Duodenal mucosa (tissue), 2 donors: ENCODE data around the gene RUNX1.

Experiments used
- H3K27ac ChIP-seq: one replicate; pipeline ENCODE4 v1.7.0; 2013; ENCODE audit warnings: low read depth, low read length
- H3K27me3 ChIP-seq, 2 donors: one replicate each; pipeline ENCODE4 v1.7.0; 2013; ENCODE audit warnings: low read length in 2 of 2, control low read depth in 1 of 2; ENCODE audit not compliant: insufficient read depth in 2 of 2, control insufficient read depth in 1 of 2
- H3K36me3 ChIP-seq, 2 donors: one replicate each; pipeline ENCODE4 v1.7.0; 2013; ENCODE audit warnings: low read length in 2 of 2, control low read depth in 1 of 2; ENCODE audit not compliant: insufficient read depth in 2 of 2, control insufficient read depth in 1 of 2
- H3K4me1 ChIP-seq, 2 donors: one replicate each; pipeline ENCODE4 v1.7.0; 2013; ENCODE audit warnings: low read length in 2 of 2, control low read depth in 1 of 2; ENCODE audit not compliant: insufficient read depth in 2 of 2, control insufficient read depth in 1 of 2
- H3K4me3 ChIP-seq, 2 donors: one replicate each; pipeline ENCODE4 v1.7.0; 2013; ENCODE audit warnings: low read length in 2 of 2, low read depth in 1 of 2
- H3K9ac ChIP-seq, 2 donors: one replicate each; pipeline ENCODE4 v1.7.0; 2013; ENCODE audit warnings: low read length in 2 of 2, low read depth in 1 of 2
- H3K9me3 ChIP-seq, 2 donors: one replicate each; pipeline ENCODE4 v1.7.0; 2013; ENCODE audit warnings: low read length in 2 of 2, control low read depth in 1 of 2; ENCODE audit not compliant: control insufficient read depth in 1 of 2

Gene RUNX1

DNA sequence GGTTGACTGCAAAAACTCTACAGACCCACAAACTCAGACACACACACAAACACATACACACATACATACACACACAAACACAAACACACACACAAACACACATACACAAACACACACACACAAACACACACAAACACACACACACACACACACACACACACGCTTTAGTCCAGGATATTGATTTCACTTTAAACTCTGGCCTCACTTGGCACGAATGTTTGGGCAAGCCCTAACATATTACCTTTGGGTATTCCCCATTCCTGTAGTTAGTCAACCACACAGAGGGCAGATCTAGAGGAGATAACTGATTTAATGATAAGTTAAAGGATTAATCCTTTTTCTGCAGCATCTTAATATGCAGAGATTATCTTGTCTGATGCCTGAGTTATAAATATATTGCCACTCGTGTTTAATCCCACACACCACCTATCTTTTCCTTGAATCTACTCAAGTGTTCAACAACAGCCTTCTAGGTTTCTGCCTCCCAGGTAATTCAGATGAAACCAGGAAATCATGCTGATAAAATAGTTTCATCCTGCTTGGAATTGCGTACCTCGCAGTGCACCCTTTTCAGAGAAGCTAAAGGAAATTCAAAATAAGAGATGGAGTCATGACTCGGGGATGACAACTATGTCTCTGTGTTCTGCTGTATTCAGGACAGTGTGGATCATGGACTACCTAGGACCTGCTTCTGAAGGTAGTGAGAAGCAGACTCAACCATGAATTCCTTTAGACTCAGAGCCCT lies 14.5 kb upstream of the RUNX1 start:
- H3K4me1 ChIP-seq, result no peaks in the 10 kb centered on the region
- no peaks in the 10 kb centered on the region for H3K27me3 ChIP-seq

GRCh38 chr21:35062016-35062415 lies 12.9 kb upstream of the RUNX1 start:
- no peak overlapping the region for H3K9ac ChIP-seq
- no peak overlapping the region for H3K27ac ChIP-seq
- no peaks in the 10 kb centered on the region for H3K36me3 ChIP-seq
- H3K4me1 ChIP-seq, result no peaks in the 10 kb centered on the region
- no peak overlapping the region for H3K4me3 ChIP-seq
- H3K27me3 ChIP-seq, result no peaks in the 10 kb centered on the region
- H3K9me3 ChIP-seq, result no peaks in the 10 kb centered on the region

More for the DNA sequence above, 14.5 kb upstream of the RUNX1 start:
- Histone ChIP-seq H3K4me3 (no peak overlapping the region), H3K27ac (no peak overlapping the region), H3K9me3 (no peaks in the 10 kb centered on the region), H3K9ac (no peak overlapping the region), H3K36me3 (no peaks in the 10 kb centered on the region)

DNA sequence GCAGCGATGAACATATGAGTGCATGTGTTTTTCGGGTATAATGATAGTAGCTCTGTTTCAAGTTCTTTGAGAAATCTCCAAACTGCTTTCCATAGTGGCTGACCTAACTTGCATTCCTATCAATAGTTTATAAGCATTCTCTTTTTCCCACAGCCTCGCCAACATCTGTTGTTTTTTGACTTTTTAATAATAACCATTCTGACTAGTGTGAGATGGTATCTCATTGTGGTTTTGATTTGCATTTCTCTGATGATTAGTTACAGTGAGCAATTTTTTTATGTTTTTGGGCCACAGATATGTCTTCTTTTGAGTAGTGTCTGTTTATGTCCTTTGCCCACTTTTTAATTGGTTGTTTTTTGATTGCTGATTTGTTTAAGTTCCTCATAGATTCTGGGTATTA lies 10.6 kb upstream of the RUNX1 start:
- Histone ChIP-seq H3K9ac (no peak overlapping the region), H3K9me3 (no peaks in the 10 kb centered on the region), H3K27ac (no peak overlapping the region), H3K36me3 (no peaks in the 10 kb centered on the region), H3K27me3 (no peaks in the 10 kb centered on the region), H3K4me3 (no peak overlapping the region), H3K4me1 (no peaks in the 10 kb centered on the region)

DNA sequence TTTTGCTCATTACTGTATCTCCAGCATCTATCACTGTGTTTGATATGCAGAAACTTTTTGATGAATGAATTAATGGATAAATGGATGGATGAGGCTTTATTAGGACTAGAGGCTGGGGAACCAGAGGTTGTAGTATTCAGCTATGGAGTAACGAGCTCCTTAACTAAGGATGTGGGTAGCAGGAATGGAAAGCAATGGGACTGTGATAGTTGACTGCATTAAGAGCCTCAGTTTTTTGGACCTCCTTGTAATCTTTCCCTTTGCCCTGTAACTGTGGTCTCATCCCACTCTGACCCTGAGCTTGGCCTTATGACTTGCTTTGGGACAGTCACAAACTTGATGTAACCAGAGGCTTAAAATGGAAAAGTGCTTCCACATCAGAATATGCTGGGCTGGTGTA lies 9.0 kb upstream of the RUNX1 start:
- Histone ChIP-seq H3K27me3 (no peaks in the 10 kb centered on the region), H3K36me3 (no peaks in the 10 kb centered on the region), H3K9ac (no peak overlapping the region), H3K4me1 (no peaks in the 10 kb centered on the region), H3K4me3 (no peak overlapping the region), H3K9me3 (no peaks in the 10 kb centered on the region), H3K27ac (no peak overlapping the region)

DNA sequence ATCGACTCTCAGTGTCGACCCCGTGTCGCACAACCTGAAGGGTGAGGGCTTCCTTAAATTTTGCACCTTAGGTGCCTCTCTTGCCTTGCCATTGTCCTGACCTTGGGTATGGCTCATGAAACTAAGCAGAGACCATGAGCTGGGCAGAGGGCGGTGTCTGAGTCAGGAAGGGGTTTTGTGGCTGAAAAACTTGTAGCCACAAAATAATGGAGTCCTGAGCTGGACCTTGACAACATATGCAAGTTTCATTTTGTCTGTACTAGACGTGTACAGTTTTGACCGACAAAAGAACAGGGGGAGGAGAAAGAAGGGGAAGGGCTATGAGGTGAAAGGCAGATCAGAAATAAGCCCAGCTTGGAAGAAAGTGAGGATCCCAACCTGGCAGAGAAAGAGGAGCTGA lies 8.3 kb upstream of the RUNX1 start:
- H3K4me1 ChIP-seq, result no peaks in the 10 kb centered on the region
- no peak overlapping the region for H3K9ac ChIP-seq
- H3K36me3 ChIP-seq, result no peaks in the 10 kb centered on the region
- no peaks in the 10 kb centered on the region for H3K27me3 ChIP-seq
- no peak overlapping the region for H3K4me3 ChIP-seq
- no peaks in the 10 kb centered on the region for H3K9me3 ChIP-seq
- H3K27ac ChIP-seq, result no peak overlapping the region

GRCh38 chr21:35053356-35054096 lies 4.4 kb upstream of the RUNX1 start:
- Histone ChIP-seq H3K4me1 (peaks cover 12 to 18% of the 10 kb centered on the region in 2 donors), H3K36me3 (no peaks in the 10 kb centered on the region), H3K9ac (no peak overlapping the region), H3K27ac (no peak overlapping the region), H3K4me3 (no peak overlapping the region), H3K27me3 (no peaks in the 10 kb centered on the region), H3K9me3 (no peaks in the 10 kb centered on the region)

GRCh38 chr21:35052801-35053200 lies 3.7 kb upstream of the RUNX1 start:
- H3K27ac ChIP-seq, result no peak overlapping the region
- no peak overlapping the region for H3K9ac ChIP-seq
- H3K4me3 ChIP-seq, result no peak overlapping the region
- H3K9me3 ChIP-seq, result no peaks in the 10 kb centered on the region
- H3K4me1 ChIP-seq, result peaks cover 18 to 19% of the 10 kb centered on the region in 2 donors
- no peaks in the 10 kb centered on the region for H3K36me3 ChIP-seq
- H3K27me3 ChIP-seq, result no peaks in the 10 kb centered on the region

DNA sequence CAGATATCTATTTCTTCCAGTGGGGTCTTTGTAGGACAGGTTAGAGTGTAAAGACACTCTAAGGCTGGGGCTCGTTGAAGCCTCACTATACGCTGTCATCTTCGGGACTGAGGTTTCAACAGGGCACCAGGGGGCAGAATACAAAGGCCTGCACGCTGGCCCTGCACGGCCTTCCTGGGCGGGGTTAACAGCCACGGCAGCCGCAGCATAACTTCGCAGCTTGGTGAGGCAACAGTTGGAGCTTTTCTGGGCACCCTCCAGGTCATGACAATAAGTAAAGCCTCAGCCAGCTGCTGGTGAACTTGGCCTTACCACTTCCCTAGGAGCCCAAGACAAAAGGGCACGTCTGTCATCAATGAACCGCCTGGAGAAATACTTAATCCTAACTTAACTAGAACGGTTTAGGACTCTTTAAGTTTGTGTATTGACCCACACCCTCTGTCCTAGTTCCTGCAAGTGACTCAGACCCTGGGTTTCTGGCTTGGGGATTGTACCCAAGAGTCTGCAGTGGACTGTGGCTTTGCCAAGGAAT lies 2.3 kb upstream of the RUNX1 start:
- peak overlapping the region in 1 of 2 donors; percentile 18 for H3K4me3 ChIP-seq
- no peaks in the 10 kb centered on the region for H3K9me3 ChIP-seq
- H3K9ac ChIP-seq, result no peak overlapping the region
- H3K27me3 ChIP-seq, result peaks cover 0 to 2% of the 10 kb centered on the region in 2 donors
- no peaks in the 10 kb centered on the region for H3K36me3 ChIP-seq
- H3K4me1 ChIP-seq, result peaks cover 30 to 32% of the 10 kb centered on the region in 2 donors
- no peak overlapping the region for H3K27ac ChIP-seq

DNA sequence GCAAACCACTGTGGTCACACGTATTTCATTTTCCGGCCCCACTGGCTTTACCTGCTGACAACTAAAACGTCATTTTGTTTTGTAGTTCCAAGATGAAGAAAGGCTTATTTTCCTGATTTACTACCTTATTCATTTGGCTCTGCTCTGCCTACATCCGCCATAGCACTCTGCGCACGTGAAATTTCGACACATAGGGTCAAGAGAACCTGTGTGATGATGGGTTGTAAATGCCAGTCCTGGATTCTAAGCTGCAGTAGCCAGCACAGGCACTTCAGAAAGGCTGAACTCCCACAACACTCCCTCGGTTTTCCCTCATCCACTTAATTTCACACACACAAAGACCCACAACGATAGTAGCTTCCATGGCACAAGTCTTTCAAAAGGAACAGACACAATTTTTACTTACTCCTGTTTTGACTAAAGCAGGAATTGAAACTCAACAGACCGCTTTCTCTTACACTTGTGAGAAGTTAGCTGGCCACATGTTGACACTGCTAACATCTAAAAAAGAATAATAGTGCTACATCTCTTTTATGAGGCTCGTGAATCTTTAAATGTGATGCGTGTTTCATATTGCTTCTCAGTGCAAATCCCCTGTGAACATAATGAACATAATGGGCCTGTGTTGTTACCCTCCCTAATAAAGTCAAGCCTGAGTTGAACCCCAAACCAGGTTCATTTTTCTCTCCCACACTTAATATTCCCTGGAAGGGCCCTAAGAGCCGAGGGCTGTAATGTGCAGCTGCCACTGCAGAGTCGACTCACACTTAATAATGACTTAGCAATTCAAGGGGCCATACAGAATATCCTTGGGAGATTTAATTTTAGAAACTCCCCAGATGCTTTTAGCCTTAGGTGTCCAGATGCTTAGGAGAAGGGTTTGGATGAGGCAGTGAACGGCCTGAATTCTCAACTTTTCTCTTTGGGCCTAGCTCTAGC lies 1.5 kb upstream of the RUNX1 start:
- Histone ChIP-seq H3K9ac (no peak overlapping the region), H3K27ac (no peak overlapping the region), H3K9me3 (no peaks in the 10 kb centered on the region), H3K4me1 (peaks cover 30 to 36% of the 10 kb centered on the region in 2 donors), H3K4me3 (no peak overlapping the region), H3K36me3 (no peaks in the 10 kb centered on the region), H3K27me3 (peaks cover 0 to 3% of the 10 kb centered on the region in 2 donors)
